H9 (cell line): ENCODE results near the gene INSYN1. TPM values are rescaled to one million over a fixed set of nuclear protein-coding genes. Genes with fewer than 3 reads are reported as not detected.

Source experiments
- DNase-seq: peaks from one replicate; pipeline ENCODE4 v3.0.0-alpha.2; 2017
- H2AFZ ChIP-seq: one replicate; pipeline ENCODE4 v1.6.1; 2013; ENCODE audit warnings: mild to moderate bottlenecking, low read length, control low read depth, moderate library complexity
- H2AK5ac ChIP-seq: 2 replicates; pipeline ENCODE4 v1.6.1; 2013; ENCODE audit warnings: low read length, control low read depth, mixed read lengths; ENCODE audit not compliant: insufficient read length
- H2BK120ac ChIP-seq: one replicate; pipeline ENCODE4 v1.6.1; 2013; ENCODE audit warnings: low read depth, mild to moderate bottlenecking, low read length, control low read depth, inconsistent platforms; ENCODE audit not compliant: poor library complexity, severe bottlenecking
- H2BK12ac ChIP-seq: 2 replicates; pipeline ENCODE4 v1.6.1; 2013; ENCODE audit warnings: low read length, control low read depth, mixed read lengths, low read depth; ENCODE audit not compliant: insufficient read length
- H2BK15ac ChIP-seq: 2 replicates; pipeline ENCODE4 v1.6.1; 2013; ENCODE audit warnings: low read depth, low read length, control low read depth
- H2BK20ac ChIP-seq: one replicate; pipeline ENCODE4 v1.6.1; 2013; ENCODE audit warnings: low read depth, mild to moderate bottlenecking, low read length, control low read depth, inconsistent platforms; ENCODE audit not compliant: poor library complexity, severe bottlenecking
- H2BK5ac ChIP-seq: 2 replicates; pipeline ENCODE4 v1.6.1; 2013; ENCODE audit warnings: low read length, control low read depth, mixed read lengths; ENCODE audit not compliant: insufficient read length
- H3K14ac ChIP-seq: 2 replicates; pipeline ENCODE4 v1.6.1; 2013; ENCODE audit warnings: low read length, control low read depth; ENCODE audit not compliant: insufficient read depth
- H3K18ac ChIP-seq: 2 replicates; pipeline ENCODE4 v1.6.1; 2013; ENCODE audit warnings: low read depth, mild to moderate bottlenecking, mixed read lengths, low read length, control low read depth; ENCODE audit not compliant: insufficient read length
- H3K23ac ChIP-seq: 2 replicates; pipeline ENCODE4 v1.6.1; 2013; ENCODE audit warnings: low read length, control low read depth, mixed read lengths, low read depth; ENCODE audit not compliant: insufficient read length
- H3K23me2 ChIP-seq: 2 replicates; pipeline ENCODE4 v1.6.1; 2013; ENCODE audit warnings: low read depth, mild to moderate bottlenecking, mixed read lengths, low read length, control low read depth; ENCODE audit not compliant: insufficient read length, poor library complexity, severe bottlenecking
- H3K27ac ChIP-seq: 2 replicates; pipeline ENCODE4 v1.5.1; 2013; ENCODE audit warnings: low read length, control low read depth, mixed read lengths, low read depth; ENCODE audit not compliant: insufficient read length
- H3K27me3 ChIP-seq: 2 replicates; pipeline ENCODE4 v1.6.1; 2013; ENCODE audit warnings: low read length, control low read depth, inconsistent platforms; ENCODE audit not compliant: insufficient read depth
- H3K4ac ChIP-seq: 2 replicates; pipeline ENCODE4 v1.6.1; 2013; ENCODE audit warnings: low read depth, mild to moderate bottlenecking, control low read depth, inconsistent platforms, low read length, moderate library complexity
- H3K4me1 ChIP-seq: 2 replicates; pipeline ENCODE4 v1.6.1; 2013; ENCODE audit warnings: low read length, control low read depth, inconsistent platforms; ENCODE audit not compliant: insufficient read depth
- H3K4me2 ChIP-seq: 2 replicates; pipeline ENCODE4 v1.6.1; 2013; ENCODE audit warnings: low read length, control low read depth, mixed read lengths; ENCODE audit not compliant: insufficient read length, insufficient read depth
- H3K56ac ChIP-seq: 2 replicates; pipeline ENCODE4 v1.6.1; 2013; ENCODE audit warnings: low read depth, mild to moderate bottlenecking, mixed read lengths, low read length, control low read depth; ENCODE audit not compliant: insufficient read length
- H3K79me1 ChIP-seq: 2 replicates; pipeline ENCODE4 v1.6.1; 2013; ENCODE audit warnings: low read depth, mild to moderate bottlenecking, moderate library complexity, low read length, control low read depth, inconsistent platforms; ENCODE audit not compliant: insufficient read depth, poor library complexity, severe bottlenecking
- H3K79me2 ChIP-seq: 2 replicates; pipeline ENCODE4 v1.6.1; 2013; ENCODE audit warnings: low read length, control low read depth, inconsistent platforms; ENCODE audit not compliant: insufficient read depth
- H3K9ac ChIP-seq: 2 replicates; pipeline ENCODE4 v1.6.1; 2013; ENCODE audit warnings: low read length, control low read depth, mixed read lengths; ENCODE audit not compliant: insufficient read length; ENCODE audit errors: extremely low read depth
- H3K9me3 ChIP-seq: one replicate; pipeline ENCODE4 v1.6.1; 2013; ENCODE audit warnings: low read depth, low read length, inconsistent platforms; ENCODE audit not compliant: control insufficient read depth
- H3T11ph ChIP-seq: one replicate; pipeline ENCODE4 v1.6.1; 2013; ENCODE audit warnings: mild to moderate bottlenecking, low read length, control low read depth, inconsistent platforms
- H4K20me1 ChIP-seq: one replicate; pipeline ENCODE4 v1.6.1; 2013; ENCODE audit not compliant: control insufficient read depth, insufficient read length, insufficient read depth
- H4K5ac ChIP-seq: 2 replicates; pipeline ENCODE4 v1.6.1; 2013; ENCODE audit warnings: low read depth, mild to moderate bottlenecking, mixed read lengths, low read length, control low read depth; ENCODE audit not compliant: insufficient read length
- H4K8ac ChIP-seq: replicated peaks from 2 replicates; pipeline ENCODE4 v1.6.1; 2013; ENCODE audit warnings: low read length, control low read depth, mixed read lengths, low read depth; ENCODE audit not compliant: insufficient read length
- H4K91ac ChIP-seq: 2 replicates; pipeline ENCODE4 v1.6.1; 2013; ENCODE audit warnings: low read depth, mild to moderate bottlenecking, moderate library complexity, mixed read lengths, low read length, control low read depth; ENCODE audit not compliant: insufficient read length
- H3K27ac Mint-ChIP-seq, 3 experiments: 2 replicates in 2 of 3; 3 replicates in 1 of 3; pipeline ENCODE4 v1.8.0; 2020 to 2021; ENCODE audit warnings: mixed read lengths in 3 of 3, mild to moderate bottlenecking in 1 of 3, moderate library complexity in 1 of 3
- H3K27me3 Mint-ChIP-seq: 2 replicates; pipeline ENCODE4 v1.8.0; 2021; ENCODE audit warnings: low read depth, mild to moderate bottlenecking, moderate library complexity, mixed read lengths
- H3K36me3 Mint-ChIP-seq, 3 experiments: 2 replicates in 2 of 3; 3 replicates in 1 of 3; pipeline ENCODE4 v1.8.0; 2020 to 2021; ENCODE audit warnings: low read depth in 3 of 3, mixed read lengths in 3 of 3; ENCODE audit not compliant: insufficient read depth in 1 of 3
- H3K4me1 Mint-ChIP-seq, 2 experiments: 2 replicates each; pipeline ENCODE4 v1.8.0; 2020; ENCODE audit warnings: mixed read lengths in 2 of 2
- H3K4me3 Mint-ChIP-seq, 2 experiments: 2 replicates in 1 of 2; 3 replicates in 1 of 2; pipeline ENCODE4 v1.8.0; 2020 to 2021; ENCODE audit warnings: mild to moderate bottlenecking in 2 of 2, mixed read lengths in 2 of 2, moderate library complexity in 1 of 2
- H3K9me3 Mint-ChIP-seq, 2 experiments: 2 replicates in 1 of 2; 3 replicates in 1 of 2; pipeline ENCODE4 v1.8.0; 2020; ENCODE audit warnings: mild to moderate bottlenecking in 2 of 2, mixed read lengths in 2 of 2, moderate library complexity in 1 of 2
- WGBS: extraction: QIAGEN DNeasy Blood & Tissue Kit; methylation state at CpG from one replicate; pipeline ENCODE4 v1.1.7; 2013; ENCODE audit warnings: missing lambda C conversion rate, low lambda C conversion rate, mixed read lengths; ENCODE audit not compliant: insufficient read length; ENCODE audit errors: extremely low coverage; 5-methylcytosine and 5-hydroxymethylcytosine counted together
- total RNA-seq: library from RNA; stranded (reverse); gene quantifications from 2 replicates; pipeline ENCODE4 v1.2.1, GENCODE V29; 2021
- TF ChIP-seq, protein P1 (sequence below): fragments of 200-600 bp; sonication (generic); conservative IDR thresholded peaks from 3 replicates; pipeline ENCODE4 v1.8.0; 2021; ENCODE audit warnings: antibody characterized with exemption, mild to moderate bottlenecking

Gene INSYN1
- total RNA-seq, 1 experiment from 2014 or later = 1.9 TPM

DNA sequence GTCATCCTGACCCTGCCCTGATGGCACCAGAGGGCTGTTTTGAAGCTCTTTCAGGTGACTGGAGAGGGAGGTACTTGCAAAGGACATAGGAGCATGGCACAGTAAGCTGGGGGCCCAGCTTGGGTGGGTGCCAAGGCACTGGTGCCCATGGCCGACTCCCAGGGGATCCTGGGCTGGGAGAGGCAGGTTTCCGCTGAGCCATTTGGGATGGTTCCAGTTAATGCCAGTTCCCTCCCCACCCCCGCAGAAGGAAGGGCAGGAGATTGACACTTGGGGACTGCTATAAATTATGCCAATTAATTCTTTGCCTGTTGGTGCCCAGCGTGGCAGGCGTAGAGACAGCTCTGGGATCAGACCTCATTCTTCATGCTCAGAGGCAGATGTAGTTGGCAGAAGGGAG lies 42.8 kb downstream of the INSYN1 start:
- no CpG with 5 or more reads among the region's 5 CpGs for WGBS
- Histone ChIP-seq H3K14ac (no peak overlapping the region), H3K79me1 (no peaks in the 10 kb centered on the region), H3K18ac (no peak overlapping the region), H4K20me1 (no peaks in the 10 kb centered on the region), H4K8ac (no peak overlapping the region), H3K27me3 (no peaks in the 10 kb centered on the region), H3K23ac (no peak overlapping the region), H2AK5ac (no peak overlapping the region), H3K4me1 (no peaks in the 10 kb centered on the region), H2BK5ac (no peak overlapping the region), H3K4ac (no peak overlapping the region), H3K56ac (no peak overlapping the region), H4K5ac (no peak overlapping the region), H2BK20ac (no peak overlapping the region), H4K91ac (no peak overlapping the region), H3K23me2 (no peaks in the 10 kb centered on the region), H3K9me3 (no peaks in the 10 kb centered on the region), H3K79me2 (no peaks in the 10 kb centered on the region), H2BK120ac (no peak overlapping the region), H2BK15ac (no peak overlapping the region), H3K27ac (no peak overlapping the region), H3T11ph (no peak overlapping the region), H3K9ac (no peak overlapping the region), H2BK12ac (no peak overlapping the region), H3K4me2 (no peak overlapping the region), H2AFZ (no peak overlapping the region)
- H3K36me3 Mint-ChIP-seq = peaks cover 30 to 74% (median 57%) of the 10 kb centered on the region in 3 experiments; a peak in 6 of 7 replicates
- TF ChIP-seq, protein P1, sequence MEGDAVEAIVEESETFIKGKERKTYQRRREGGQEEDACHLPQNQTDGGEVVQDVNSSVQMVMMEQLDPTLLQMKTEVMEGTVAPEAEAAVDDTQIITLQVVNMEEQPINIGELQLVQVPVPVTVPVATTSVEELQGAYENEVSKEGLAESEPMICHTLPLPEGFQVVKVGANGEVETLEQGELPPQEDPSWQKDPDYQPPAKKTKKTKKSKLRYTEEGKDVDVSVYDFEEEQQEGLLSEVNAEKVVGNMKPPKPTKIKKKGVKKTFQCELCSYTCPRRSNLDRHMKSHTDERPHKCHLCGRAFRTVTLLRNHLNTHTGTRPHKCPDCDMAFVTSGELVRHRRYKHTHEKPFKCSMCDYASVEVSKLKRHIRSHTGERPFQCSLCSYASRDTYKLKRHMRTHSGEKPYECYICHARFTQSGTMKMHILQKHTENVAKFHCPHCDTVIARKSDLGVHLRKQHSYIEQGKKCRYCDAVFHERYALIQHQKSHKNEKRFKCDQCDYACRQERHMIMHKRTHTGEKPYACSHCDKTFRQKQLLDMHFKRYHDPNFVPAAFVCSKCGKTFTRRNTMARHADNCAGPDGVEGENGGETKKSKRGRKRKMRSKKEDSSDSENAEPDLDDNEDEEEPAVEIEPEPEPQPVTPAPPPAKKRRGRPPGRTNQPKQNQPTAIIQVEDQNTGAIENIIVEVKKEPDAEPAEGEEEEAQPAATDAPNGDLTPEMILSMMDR = no peak
- H3K27me3 Mint-ChIP-seq = no peaks in the 10 kb centered on the region
- no peak for DNase-seq
- H3K9me3 Mint-ChIP-seq = no peaks in the 10 kb centered on the region
- no peak overlapping the region for H3K27ac Mint-ChIP-seq
- H3K4me3 Mint-ChIP-seq = no peak overlapping the region
- H3K4me1 Mint-ChIP-seq = no peaks in the 10 kb centered on the region
